Liver (tissue), 9 donors: ENCODE measurements around the gene MSI2. TPM values are rescaled to one million over a fixed set of nuclear protein-coding genes. Genes with fewer than 3 reads are reported as not detected.

ENCODE experiments used
- DNase-seq: peaks from one replicate; pipeline ENCODE4 v3.0.0-alpha.2; 2017; ENCODE audit warnings: low spot score
- H3K27ac ChIP-seq, 2 donors: one replicate each; pipeline ENCODE4 v1.7.0; 2013; ENCODE audit warnings: inconsistent platforms in 2 of 2, low read length in 2 of 2, control low read depth in 1 of 2, low read depth in 1 of 2, mild to moderate bottlenecking in 1 of 2
- H3K27me3 ChIP-seq, 4 donors: one replicate each; pipeline versions ENCODE4 v1.6.1 to v1.7.0; 2013; ENCODE audit warnings: low read length in 3 of 4, inconsistent platforms in 1 of 4, mild to moderate bottlenecking in 1 of 4, moderate library complexity in 1 of 4; ENCODE audit not compliant: control insufficient read depth in 4 of 4, insufficient read depth in 4 of 4
- H3K36me3 ChIP-seq, 4 donors: one replicate each; pipeline versions ENCODE4 v1.6.1 to v1.7.0; 2013; ENCODE audit warnings: low read length in 3 of 4, mild to moderate bottlenecking in 3 of 4, low read depth in 1 of 4, moderate library complexity in 1 of 4; ENCODE audit not compliant: control insufficient read depth in 4 of 4, insufficient read depth in 3 of 4
- H3K4me1 ChIP-seq, 4 donors: one replicate each; pipeline versions ENCODE4 v1.6.1 to v1.7.0; 2013; ENCODE audit warnings: low read length in 3 of 4, mild to moderate bottlenecking in 3 of 4, moderate library complexity in 1 of 4; ENCODE audit not compliant: control insufficient read depth in 4 of 4, insufficient read depth in 4 of 4
- H3K4me3 ChIP-seq, 3 donors: one replicate each; pipeline versions ENCODE4 v1.6.1 to v1.7.0; 2013; ENCODE audit warnings: low read length in 3 of 3, control low read depth in 1 of 3, low read depth in 1 of 3, mild to moderate bottlenecking in 1 of 3
- H3K9ac ChIP-seq, 2 donors: one replicate each; pipeline ENCODE4 v1.7.0; 2013; ENCODE audit warnings: low read length in 2 of 2, mild to moderate bottlenecking in 2 of 2, moderate library complexity in 2 of 2, control low read depth in 1 of 2, low read depth in 1 of 2
- H3K9me3 ChIP-seq, 4 donors: one replicate each; pipeline versions ENCODE4 v1.6.1 to v1.7.0; 2013; ENCODE audit warnings: low read length in 3 of 4; ENCODE audit not compliant: control insufficient read depth in 4 of 4
- EGR1 ChIP-seq, 2 donors: IDR thresholded peaks; 2 replicates each; pipeline ENCODE4 v1.6.1; 2016 to 2018; ENCODE audit warnings: antibody characterized with exemption in 2 of 2, low read depth in 2 of 2
- FOXA1 ChIP-seq: IDR thresholded peaks from 2 replicates; pipeline ENCODE4 v1.6.1; 2016; ENCODE audit warnings: antibody characterized with exemption
- FOXA2 ChIP-seq: IDR thresholded peaks from 2 replicates; pipeline ENCODE4 v1.6.1; 2016; ENCODE audit warnings: antibody characterized with exemption
- GABPA ChIP-seq, 2 donors: IDR thresholded peaks in 1 of 2; conservative IDR thresholded peaks in 1 of 2; 2 replicates each; pipeline ENCODE4 v1.6.1; 2016; ENCODE audit warnings: antibody characterized with exemption in 2 of 2, mild to moderate bottlenecking in 1 of 2, moderate library complexity in 1 of 2
- HNF4A ChIP-seq, 2 donors: conservative IDR thresholded peaks; 2 replicates each; pipeline ENCODE4 v1.6.1; 2016; ENCODE audit warnings: antibody characterized with exemption in 2 of 2, mild to moderate bottlenecking in 2 of 2
- HNF4G ChIP-seq: IDR thresholded peaks from 2 replicates; pipeline ENCODE4 v1.6.1; 2016; ENCODE audit warnings: antibody characterized with exemption
- JUND ChIP-seq, 2 donors: IDR thresholded peaks; 2 replicates each; pipeline ENCODE4 v1.6.1; 2016; ENCODE audit warnings: antibody characterized with exemption in 2 of 2
- NR2F2 ChIP-seq: IDR thresholded peaks from 2 replicates; pipeline ENCODE4 v1.6.1; 2016; ENCODE audit warnings: antibody characterized with exemption
- RAD21 ChIP-seq, 2 donors: IDR thresholded peaks; 2 replicates each; pipeline ENCODE4 v1.6.1; 2016; ENCODE audit warnings: antibody characterized with exemption in 2 of 2, mild to moderate bottlenecking in 2 of 2
- RXRA ChIP-seq, 2 donors: IDR thresholded peaks; 2 replicates each; pipeline ENCODE4 v1.6.1; 2017 to 2018; ENCODE audit warnings: antibody characterized with exemption in 2 of 2, mild to moderate bottlenecking in 1 of 2
- SP1 ChIP-seq: IDR thresholded peaks from 2 replicates; pipeline ENCODE4 v1.6.1; 2018; ENCODE audit warnings: antibody characterized with exemption, mild to moderate bottlenecking
- TAF1 ChIP-seq: conservative IDR thresholded peaks from 2 replicates; pipeline ENCODE4 v1.6.1; 2016; ENCODE audit warnings: antibody characterized with exemption, mild to moderate bottlenecking
- YY1 ChIP-seq: IDR thresholded peaks from 2 replicates; pipeline ENCODE4 v1.6.1; 2016; ENCODE audit warnings: antibody characterized with exemption, mild to moderate bottlenecking
- WGBS: extraction: QIAGEN DNeasy Blood & Tissue Kit; methylation state at CpG from one replicate; pipeline ENCODE4 v1.1.7; 2013; 5-methylcytosine and 5-hydroxymethylcytosine counted together
- polyA plus RNA-seq, 2 donors: library from polyadenylated mRNA; stranded (reverse) in 1 of 2; unstranded in 1 of 2; fragments of 200-250 nt in 1 of 2; fragments of >200 nt in 1 of 2; fragmentation: Nextera tagmentation in 1 of 2; extraction: Ambion mirVana in 1 of 2; gene quantifications; one replicate each; pipeline versions ENCODE4 v1.2.1 to v1.2.3, GENCODE V29; 2013 to 2015
- total RNA-seq, 2 donors: library from RNA; depleted of rRNA; stranded (reverse); fragments of >200 nt; gene quantifications; one replicate each; pipeline ENCODE4 v1.2.3, GENCODE V29; 2014
- TF ChIP-seq, protein P1 (sequence below): IDR thresholded peaks from 2 replicates; pipeline ENCODE4 v1.6.1; 2016; ENCODE audit warnings: antibody characterized with exemption
- TF ChIP-seq, protein P2 (sequence below): IDR thresholded peaks from 2 replicates; pipeline ENCODE4 v1.6.1; 2016; ENCODE audit warnings: antibody characterized with exemption, mild to moderate bottlenecking
- TF ChIP-seq, protein P3 (sequence below): IDR thresholded peaks from 2 replicates; pipeline ENCODE4 v1.6.1; 2016; ENCODE audit warnings: antibody characterized with exemption
- TF ChIP-seq, protein P4 (sequence below): IDR thresholded peaks from 2 replicates; pipeline ENCODE4 v1.6.1; 2016; ENCODE audit warnings: antibody characterized with exemption
- TF ChIP-seq, protein P5 (sequence below): fragments of 150-350 bp; IDR thresholded peaks from 2 replicates; pipeline ENCODE4 v1.5.1; 2017; ENCODE audit warnings: improper control_type of control experiment, low read depth, low read length; ENCODE audit not compliant: missing input control
- donor health status: healthy.
- donor health status: healthy.
- donor health status: healthy.
- donor health status: healthy.
- donor health status: healthy.

Gene MSI2
- total and polyA plus RNA-seq, 4 donors: 5.7 to 15.6 (median 9.2) TPM

DNA sequence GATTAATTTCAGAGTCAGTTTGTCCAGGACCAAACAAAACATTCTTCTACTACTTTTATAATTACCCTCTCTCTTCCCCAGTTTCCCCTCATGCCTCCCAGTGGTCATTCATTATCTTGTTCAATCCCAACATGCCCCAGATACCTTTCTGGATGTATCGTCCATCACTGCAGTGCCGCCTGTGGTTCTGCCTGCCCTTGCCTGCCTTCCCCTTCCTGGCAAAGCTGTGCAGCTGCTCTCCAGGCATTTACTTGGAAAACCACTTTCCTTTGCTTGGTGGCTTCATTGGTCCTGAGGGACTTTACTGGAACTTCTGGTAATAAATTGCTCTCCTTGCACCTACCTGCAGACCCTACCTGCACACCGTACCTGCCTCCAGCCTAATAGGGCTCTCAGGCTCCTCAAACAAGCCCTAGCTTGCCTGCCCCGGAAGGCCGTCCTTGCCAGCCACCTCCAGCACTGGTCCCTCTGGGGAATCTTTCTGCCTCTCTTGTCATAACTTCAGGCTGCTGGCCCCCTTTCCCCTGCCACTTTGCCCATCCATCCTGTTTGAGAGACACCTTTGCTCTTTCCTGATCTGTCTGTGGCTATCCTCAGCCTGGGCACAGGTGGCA, 19.5 kb upstream of the MSI2 start:
- Histone ChIP-seq H3K4me3 (no peak overlapping the region), H3K27me3 (no peaks in the 10 kb centered on the region), H3K4me1 (no peaks in the 10 kb centered on the region), H3K27ac (no peak overlapping the region), H3K9ac (no peak overlapping the region), H3K36me3 (no peaks in the 10 kb centered on the region), H3K9me3 (no peaks in the 10 kb centered on the region)
- no peak for DNase-seq
- WGBS: 92% methylated on average over 5 of the region's 5 CpGs
- TF ChIP-seq TAF1 (no peak), NR2F2 (no peak), HNF4G (no peak), SP1 (no peak), FOXA1 (no peak), FOXA2 (no peak), EGR1 (IDR thresholded peaks at IDR 0.05; ENCODE audit: low read depth in 2 of 2) (no peak), RAD21 (IDR thresholded peaks at IDR 0.05) (no peak), RXRA (IDR thresholded peaks at IDR 0.05) (no peak), JUND (IDR thresholded peaks at IDR 0.05) (no peak), GABPA (IDR thresholded peaks at IDR 0.05 in 1 of 2, conservative IDR thresholded peaks at IDR 0.05 in 1 of 2) (no peak), YY1 (no peak), HNF4A (conservative IDR thresholded peaks at IDR 0.05) (no peak)
- TF ChIP-seq, protein P1, sequence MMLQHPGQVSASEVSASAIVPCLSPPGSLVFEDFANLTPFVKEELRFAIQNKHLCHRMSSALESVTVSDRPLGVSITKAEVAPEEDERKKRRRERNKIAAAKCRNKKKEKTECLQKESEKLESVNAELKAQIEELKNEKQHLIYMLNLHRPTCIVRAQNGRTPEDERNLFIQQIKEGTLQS: no peak
- TF ChIP-seq, protein P2, sequence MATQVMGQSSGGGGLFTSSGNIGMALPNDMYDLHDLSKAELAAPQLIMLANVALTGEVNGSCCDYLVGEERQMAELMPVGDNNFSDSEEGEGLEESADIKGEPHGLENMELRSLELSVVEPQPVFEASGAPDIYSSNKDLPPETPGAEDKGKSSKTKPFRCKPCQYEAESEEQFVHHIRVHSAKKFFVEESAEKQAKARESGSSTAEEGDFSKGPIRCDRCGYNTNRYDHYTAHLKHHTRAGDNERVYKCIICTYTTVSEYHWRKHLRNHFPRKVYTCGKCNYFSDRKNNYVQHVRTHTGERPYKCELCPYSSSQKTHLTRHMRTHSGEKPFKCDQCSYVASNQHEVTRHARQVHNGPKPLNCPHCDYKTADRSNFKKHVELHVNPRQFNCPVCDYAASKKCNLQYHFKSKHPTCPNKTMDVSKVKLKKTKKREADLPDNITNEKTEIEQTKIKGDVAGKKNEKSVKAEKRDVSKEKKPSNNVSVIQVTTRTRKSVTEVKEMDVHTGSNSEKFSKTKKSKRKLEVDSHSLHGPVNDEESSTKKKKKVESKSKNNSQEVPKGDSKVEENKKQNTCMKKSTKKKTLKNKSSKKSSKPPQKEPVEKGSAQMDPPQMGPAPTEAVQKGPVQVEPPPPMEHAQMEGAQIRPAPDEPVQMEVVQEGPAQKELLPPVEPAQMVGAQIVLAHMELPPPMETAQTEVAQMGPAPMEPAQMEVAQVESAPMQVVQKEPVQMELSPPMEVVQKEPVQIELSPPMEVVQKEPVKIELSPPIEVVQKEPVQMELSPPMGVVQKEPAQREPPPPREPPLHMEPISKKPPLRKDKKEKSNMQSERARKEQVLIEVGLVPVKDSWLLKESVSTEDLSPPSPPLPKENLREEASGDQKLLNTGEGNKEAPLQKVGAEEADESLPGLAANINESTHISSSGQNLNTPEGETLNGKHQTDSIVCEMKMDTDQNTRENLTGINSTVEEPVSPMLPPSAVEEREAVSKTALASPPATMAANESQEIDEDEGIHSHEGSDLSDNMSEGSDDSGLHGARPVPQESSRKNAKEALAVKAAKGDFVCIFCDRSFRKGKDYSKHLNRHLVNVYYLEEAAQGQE: no peak
- TF ChIP-seq, protein P3, sequence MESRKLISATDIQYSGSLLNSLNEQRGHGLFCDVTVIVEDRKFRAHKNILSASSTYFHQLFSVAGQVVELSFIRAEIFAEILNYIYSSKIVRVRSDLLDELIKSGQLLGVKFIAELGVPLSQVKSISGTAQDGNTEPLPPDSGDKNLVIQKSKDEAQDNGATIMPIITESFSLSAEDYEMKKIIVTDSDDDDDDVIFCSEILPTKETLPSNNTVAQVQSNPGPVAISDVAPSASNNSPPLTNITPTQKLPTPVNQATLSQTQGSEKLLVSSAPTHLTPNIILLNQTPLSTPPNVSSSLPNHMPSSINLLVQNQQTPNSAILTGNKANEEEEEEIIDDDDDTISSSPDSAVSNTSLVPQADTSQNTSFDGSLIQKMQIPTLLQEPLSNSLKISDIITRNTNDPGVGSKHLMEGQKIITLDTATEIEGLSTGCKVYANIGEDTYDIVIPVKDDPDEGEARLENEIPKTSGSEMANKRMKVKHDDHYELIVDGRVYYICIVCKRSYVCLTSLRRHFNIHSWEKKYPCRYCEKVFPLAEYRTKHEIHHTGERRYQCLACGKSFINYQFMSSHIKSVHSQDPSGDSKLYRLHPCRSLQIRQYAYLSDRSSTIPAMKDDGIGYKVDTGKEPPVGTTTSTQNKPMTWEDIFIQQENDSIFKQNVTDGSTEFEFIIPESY: no peak
- TF ChIP-seq, protein P4, sequence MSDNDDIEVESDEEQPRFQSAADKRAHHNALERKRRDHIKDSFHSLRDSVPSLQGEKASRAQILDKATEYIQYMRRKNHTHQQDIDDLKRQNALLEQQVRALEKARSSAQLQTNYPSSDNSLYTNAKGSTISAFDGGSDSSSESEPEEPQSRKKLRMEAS: no peak
- TF ChIP-seq, protein P5, sequence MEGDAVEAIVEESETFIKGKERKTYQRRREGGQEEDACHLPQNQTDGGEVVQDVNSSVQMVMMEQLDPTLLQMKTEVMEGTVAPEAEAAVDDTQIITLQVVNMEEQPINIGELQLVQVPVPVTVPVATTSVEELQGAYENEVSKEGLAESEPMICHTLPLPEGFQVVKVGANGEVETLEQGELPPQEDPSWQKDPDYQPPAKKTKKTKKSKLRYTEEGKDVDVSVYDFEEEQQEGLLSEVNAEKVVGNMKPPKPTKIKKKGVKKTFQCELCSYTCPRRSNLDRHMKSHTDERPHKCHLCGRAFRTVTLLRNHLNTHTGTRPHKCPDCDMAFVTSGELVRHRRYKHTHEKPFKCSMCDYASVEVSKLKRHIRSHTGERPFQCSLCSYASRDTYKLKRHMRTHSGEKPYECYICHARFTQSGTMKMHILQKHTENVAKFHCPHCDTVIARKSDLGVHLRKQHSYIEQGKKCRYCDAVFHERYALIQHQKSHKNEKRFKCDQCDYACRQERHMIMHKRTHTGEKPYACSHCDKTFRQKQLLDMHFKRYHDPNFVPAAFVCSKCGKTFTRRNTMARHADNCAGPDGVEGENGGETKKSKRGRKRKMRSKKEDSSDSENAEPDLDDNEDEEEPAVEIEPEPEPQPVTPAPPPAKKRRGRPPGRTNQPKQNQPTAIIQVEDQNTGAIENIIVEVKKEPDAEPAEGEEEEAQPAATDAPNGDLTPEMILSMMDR: no peak
